HepG2 (cell line): ENCODE data around the gene SREBF1. TPM values are rescaled to one million over a fixed set of nuclear protein-coding genes. Genes with fewer than 3 reads are reported as not detected.

Experiments used
- ATF4 ChIP-seq, 2 experiments: fragments of 450-650 bp in 1 of 2; sonication (generic) in 1 of 2; formaldehyde crosslinking; IDR thresholded peaks; 2 replicates each; pipeline versions ENCODE4 v1.5.0 to v1.8.0; 2020 to 2022; ENCODE audit warnings: mild to moderate bottlenecking in 1 of 2, missing genetic modification reagents in 1 of 2
- DZIP1 ChIP-seq: sonication (generic); formaldehyde crosslinking; IDR thresholded peaks from 2 replicates; pipeline ENCODE4 v1.5.0; 2020; ENCODE audit warnings: mild to moderate bottlenecking, missing genetic modification reagents
- KLF6 ChIP-seq: IDR thresholded peaks from 2 replicates; pipeline ENCODE4 v1.8.0; 2016; ENCODE audit warnings: missing biosample characterization, missing genetic modification reagents
- MXD4 ChIP-seq: IDR thresholded peaks from 2 replicates; pipeline ENCODE4 v1.6.1; 2016; ENCODE audit warnings: mild to moderate bottlenecking, missing biosample characterization, missing genetic modification reagents
- NR0B2 ChIP-seq: sonication (generic); formaldehyde crosslinking; IDR thresholded peaks from 2 replicates; pipeline ENCODE4 v1.4.0; 2020; ENCODE audit warnings: mild to moderate bottlenecking, missing genetic modification reagents
- PCBP1 ChIP-seq: fragments of 200-400 bp; formaldehyde crosslinking; IDR thresholded peaks from 2 replicates; pipeline ENCODE4 v1.6.1; 2017; ENCODE audit warnings: mild to moderate bottlenecking, low read depth, low read length, borderline replicate concordance
- SKIL ChIP-seq: sonication (generic); formaldehyde crosslinking; IDR thresholded peaks from 2 replicates; pipeline ENCODE4 v1.8.0; 2022; ENCODE audit warnings: missing genetic modification reagents, mild to moderate bottlenecking, moderate library complexity, borderline replicate concordance
- TFE3 ChIP-seq: IDR thresholded peaks from 2 replicates; pipeline ENCODE4 v1.6.1; 2016
- ZEB1 ChIP-seq: IDR thresholded peaks from 2 replicates; pipeline ENCODE4 v1.6.1; 2012; ENCODE audit warnings: mild to moderate bottlenecking, low read depth, inconsistent platforms; ENCODE audit not compliant: insufficient replicate concordance
- ZGPAT ChIP-seq: IDR thresholded peaks from 2 replicates; pipeline ENCODE4 v1.6.1; 2016; ENCODE audit warnings: mild to moderate bottlenecking
- ZNF234 ChIP-seq: sonication (generic); formaldehyde crosslinking; conservative IDR thresholded peaks from 2 replicates; pipeline ENCODE4 v1.5.1; 2020; ENCODE audit warnings: mild to moderate bottlenecking, missing genetic modification reagents
- ZNF264 ChIP-seq: sonication (generic); formaldehyde crosslinking; IDR thresholded peaks from 2 replicates; pipeline ENCODE4 v1.4.0; 2020; ENCODE audit warnings: missing genetic modification reagents
- ZNF563 ChIP-seq: sonication (generic); formaldehyde crosslinking; IDR thresholded peaks from 2 replicates; pipeline ENCODE4 v1.8.0; 2022; ENCODE audit warnings: mild to moderate bottlenecking, moderate library complexity, missing genetic modification reagents
- ZNF772 ChIP-seq: sonication (generic); formaldehyde crosslinking; IDR thresholded peaks from 2 replicates; pipeline ENCODE4 v1.5.0; 2020; ENCODE audit warnings: mild to moderate bottlenecking, missing genetic modification reagents
- polyA plus RNA-seq, 8 experiments: library from polyadenylated mRNA; depleted of rRNA in 3 of 8; stranded (reverse) in 7 of 8; unstranded in 1 of 8; fragments of >200 nt; fragmentation: Illumina TruSeq in 4 of 8; extraction: Trizol in 4 of 8; gene quantifications; 2 replicates each; pipeline versions ENCODE4 v1.2.1 to v1.2.3, GENCODE V29; 2011 to 2016; ENCODE audit warnings: low read depth in 4 of 8, missing spikeins in 1 of 8, mixed read lengths in 1 of 8; ENCODE audit not compliant: insufficient read depth in 1 of 8
- total RNA-seq, 5 experiments: library from RNA; depleted of rRNA; stranded (reverse); fragments of >200 nt; fragmentation: Illumina TruSeq; extraction: Trizol; gene quantifications; 2 replicates each; pipeline ENCODE4 v1.2.3, GENCODE V29; 2016; ENCODE audit warnings: low read depth in 1 of 5

The SREBF1 gene
- total and polyA plus RNA-seq, 2 of the 13 experiments (the other 11 are each of a cell fraction or from before 2014, with no cell fraction given) = 34.3 to 38.0 TPM

- TF ChIP-seq TFE3 (CRISPR knock-in tag) = peak; percentile 95
- no peak; the same call in 1 of the 2 replicates for TF ChIP-seq ZNF264
- TF ChIP-seq ZEB1 = peak; percentile 99
- peak; percentile 66 for TF ChIP-seq SKIL (CRISPR knock-in tag)
- TF ChIP-seq DZIP1 (CRISPR knock-in tag) = peak; percentile 69; the same call in 1 of the 2 replicates
- peak; percentile 58 for TF ChIP-seq ZNF563 (CRISPR knock-in tag)
- peak; percentile 79 for TF ChIP-seq NR0B2
- peak; percentile 85; the same call in 1 of the 2 replicates for TF ChIP-seq ZGPAT (CRISPR knock-in tag)
- peak; percentile 74; the same call in 1 of the 2 replicates for TF ChIP-seq ZNF234 (CRISPR knock-in tag)
- TF ChIP-seq MXD4 = 0 out of 2 replicates have a peak, but pooled peaks have one; percentile 49
- TF ChIP-seq ZNF772 = peak; percentile 9
- TF ChIP-seq KLF6 (CRISPR knock-in tag) = 0 out of 2 replicates have a peak, but pooled peaks have one; percentile 55
- peak in 1 of 2 experiments; percentile 62; a peak in 2 of 4 replicates for TF ChIP-seq ATF4 (CRISPR knock-in tag; IDR thresholded peaks at IDR 0.05)
- TF ChIP-seq PCBP1 = peak; percentile 68; the same call in 1 of the 2 replicates
These were observed 3.3 kb upstream of the SREBF1 start (continued) for GRCh38 chr17:17839791-17840707.
